ENCODE measurements around the gene SLC35B4. TPM values are rescaled to one million over a fixed set of nuclear protein-coding genes. Genes with fewer than 3 reads are reported as not detected.

SLC35B4 gene
- 22.4 and 23.3 TPM in 2 replicates for total RNA-seq

- intact Hi-C loops (cut with micrococcal nuclease): loop anchor here (1.0 to 10.0 kb wide), 13 partner anchors 42 to 1882 kb away; partner anchors contain the start of genes AGBL3, AKR1B1, BPGM and LRGUK
- Mint-ChIP-seq H3K36me3 (ENCODE audit: low read depth) (peaks cover 2% of the 10 kb centered on the region), H3K4me1 (ENCODE audit: low read depth) (peaks cover 17% of the 10 kb centered on the region), H3K27ac (peak within 1 kb of the TSS; percentile 89), H3K4me3 (peak within 1 kb of the TSS; percentile 93), H3K27me3 (ENCODE audit: insufficient read depth) (no peaks in the 10 kb centered on the region), H3K9me3 (no peaks in the 10 kb centered on the region)
- DNase-seq (ENCODE audit: low spot score): peak; percentile 91
These were observed at the start of gene SLC35B4 for GRCh38 chr7:134316539-134317344. TSS of gene SLC35B4 (minus strand) at chr7:134316930. CDS start at chr7:134316751, 179 bp downstream.

- peaks cover 8% of the 10 kb centered on the region for H3K27me3 Mint-ChIP-seq (ENCODE audit: insufficient read depth)
- H3K4me1 Mint-ChIP-seq (ENCODE audit: low read depth): no peaks in the 10 kb centered on the region
- no peak overlapping the region for H3K27ac Mint-ChIP-seq
- H3K4me3 Mint-ChIP-seq: no peak overlapping the region
- H3K9me3 Mint-ChIP-seq: no peaks in the 10 kb centered on the region
- no peak for DNase-seq (ENCODE audit: low spot score)
- no peaks in the 10 kb centered on the region for H3K36me3 Mint-ChIP-seq (ENCODE audit: low read depth)
- intact Hi-C loops (cut with micrococcal nuclease): no loop called here
These were observed 49.8 kb upstream of the SLC35B4 start for GRCh38 chr7:134366481-134366880.

- H3K27ac Mint-ChIP-seq: no peak overlapping the region
These were observed 48.8 kb upstream of the SLC35B4 start for GRCh38 chr7:134365341-134366054.

GRCh38 chr7:134364619-134365037, 47.9 kb upstream of the SLC35B4 start:
- Mint-ChIP-seq H3K27ac (no peak overlapping the region), H3K4me1 (ENCODE audit: low read depth) (no peaks in the 10 kb centered on the region), H3K36me3 (ENCODE audit: low read depth) (no peaks in the 10 kb centered on the region), H3K27me3 (ENCODE audit: insufficient read depth) (peaks cover 4% of the 10 kb centered on the region), H3K4me3 (no peak overlapping the region), H3K9me3 (no peaks in the 10 kb centered on the region)
- intact Hi-C loops (cut with micrococcal nuclease): no loop called here
- DNase-seq (ENCODE audit: low spot score): no peak

More at GRCh38 chr7:134365341-134366054, 48.8 kb upstream of the SLC35B4 start:
- intact Hi-C loops (cut with micrococcal nuclease): no loop called here
- H3K27me3 Mint-ChIP-seq (ENCODE audit: insufficient read depth): peaks cover 8% of the 10 kb centered on the region
- no peaks in the 10 kb centered on the region for H3K36me3 Mint-ChIP-seq (ENCODE audit: low read depth)
- no peaks in the 10 kb centered on the region for H3K4me1 Mint-ChIP-seq (ENCODE audit: low read depth)
- no peak for DNase-seq (ENCODE audit: low spot score)
- no peak overlapping the region for H3K4me3 Mint-ChIP-seq
- H3K9me3 Mint-ChIP-seq: no peaks in the 10 kb centered on the region

GRCh38 chr7:134362587-134363483, 46.1 kb upstream of the SLC35B4 start:
- peaks cover 5% of the 10 kb centered on the region for H3K4me1 Mint-ChIP-seq (ENCODE audit: low read depth)
- intact Hi-C loops (cut with micrococcal nuclease): no loop called here
- H3K36me3 Mint-ChIP-seq (ENCODE audit: low read depth): no peaks in the 10 kb centered on the region
- peaks cover 4% of the 10 kb centered on the region for H3K27me3 Mint-ChIP-seq (ENCODE audit: insufficient read depth)
- no peak overlapping the region for H3K27ac Mint-ChIP-seq
- no peaks in the 10 kb centered on the region for H3K9me3 Mint-ChIP-seq
- no peak for DNase-seq (ENCODE audit: low spot score)
- H3K4me3 Mint-ChIP-seq: no peak overlapping the region

- no peak overlapping the region for H3K4me3 Mint-ChIP-seq
- intact Hi-C loops (cut with micrococcal nuclease): loop anchor here (2.0 kb wide), 1 partner anchor 43 kb away; the partner anchor contains the start of gene SLC35B4
- peaks cover 5% of the 10 kb centered on the region for H3K4me1 Mint-ChIP-seq (ENCODE audit: low read depth)
- DNase-seq (ENCODE audit: low spot score): no peak
- H3K36me3 Mint-ChIP-seq (ENCODE audit: low read depth): no peaks in the 10 kb centered on the region
- H3K9me3 Mint-ChIP-seq: no peaks in the 10 kb centered on the region
- no peak overlapping the region for H3K27ac Mint-ChIP-seq
- H3K27me3 Mint-ChIP-seq (ENCODE audit: insufficient read depth): peaks cover 2% of the 10 kb centered on the region
These were observed 43.2 kb upstream of the SLC35B4 start for GRCh38 chr7:134359787-134360432.

GRCh38 chr7:134357486-134357885, 40.8 kb upstream of the SLC35B4 start:
- no peak for DNase-seq (ENCODE audit: low spot score)
- peaks cover 5% of the 10 kb centered on the region for H3K4me1 Mint-ChIP-seq (ENCODE audit: low read depth)
- H3K9me3 Mint-ChIP-seq: no peaks in the 10 kb centered on the region
- no peak overlapping the region for H3K4me3 Mint-ChIP-seq
- H3K36me3 Mint-ChIP-seq (ENCODE audit: low read depth): no peaks in the 10 kb centered on the region
- intact Hi-C loops (cut with micrococcal nuclease): no loop called here
- peaks cover 3% of the 10 kb centered on the region for H3K27me3 Mint-ChIP-seq (ENCODE audit: insufficient read depth)
- H3K27ac Mint-ChIP-seq: no peak overlapping the region

GRCh38 chr7:134356421-134356936, 39.7 kb upstream of the SLC35B4 start:
- Mint-ChIP-seq H3K36me3 (ENCODE audit: low read depth) (no peaks in the 10 kb centered on the region), H3K27ac (no peak overlapping the region), H3K4me3 (no peak overlapping the region), H3K9me3 (no peaks in the 10 kb centered on the region), H3K4me1 (ENCODE audit: low read depth) (peaks cover 5% of the 10 kb centered on the region), H3K27me3 (ENCODE audit: insufficient read depth) (peaks cover 3% of the 10 kb centered on the region)
- intact Hi-C loops (cut with micrococcal nuclease): no loop called here
- DNase-seq (ENCODE audit: low spot score): no peak

GRCh38 chr7:134355927-134356326, 39.2 kb upstream of the SLC35B4 start:
- Mint-ChIP-seq H3K9me3 (no peaks in the 10 kb centered on the region), H3K27me3 (ENCODE audit: insufficient read depth) (peaks cover 3% of the 10 kb centered on the region), H3K27ac (no peak overlapping the region), H3K4me3 (no peak overlapping the region), H3K4me1 (ENCODE audit: low read depth) (peaks cover 5% of the 10 kb centered on the region), H3K36me3 (ENCODE audit: low read depth) (no peaks in the 10 kb centered on the region)
- intact Hi-C loops (cut with micrococcal nuclease): no loop called here
- no peak for DNase-seq (ENCODE audit: low spot score)

GRCh38 chr7:134355004-134355525, 38.3 kb upstream of the SLC35B4 start:
- intact Hi-C loops (cut with micrococcal nuclease): no loop called here
- H3K36me3 Mint-ChIP-seq (ENCODE audit: low read depth): no peaks in the 10 kb centered on the region
- H3K27me3 Mint-ChIP-seq (ENCODE audit: insufficient read depth): peaks cover 3% of the 10 kb centered on the region
- no peak for DNase-seq (ENCODE audit: low spot score)
- no peak overlapping the region for H3K27ac Mint-ChIP-seq
- H3K4me3 Mint-ChIP-seq: no peak overlapping the region
- H3K9me3 Mint-ChIP-seq: no peaks in the 10 kb centered on the region
- H3K4me1 Mint-ChIP-seq (ENCODE audit: low read depth): peaks cover 5% of the 10 kb centered on the region

- Mint-ChIP-seq H3K4me3 (no peak overlapping the region), H3K4me1 (ENCODE audit: low read depth) (peaks cover 5% of the 10 kb centered on the region), H3K36me3 (ENCODE audit: low read depth) (no peaks in the 10 kb centered on the region), H3K27me3 (ENCODE audit: insufficient read depth) (peaks cover 3% of the 10 kb centered on the region), H3K27ac (no peak overlapping the region), H3K9me3 (no peaks in the 10 kb centered on the region)
- DNase-seq (ENCODE audit: low spot score): no peak
- intact Hi-C loops (cut with micrococcal nuclease): no loop called here
These were observed 36.7 kb upstream of the SLC35B4 start for GRCh38 chr7:134353411-134353810.

GRCh38 chr7:134351424-134351823, 34.7 kb upstream of the SLC35B4 start:
- Mint-ChIP-seq H3K4me3 (no peak overlapping the region), H3K4me1 (ENCODE audit: low read depth) (no peaks in the 10 kb centered on the region), H3K9me3 (no peaks in the 10 kb centered on the region), H3K36me3 (ENCODE audit: low read depth) (no peaks in the 10 kb centered on the region), H3K27ac (no peak overlapping the region), H3K27me3 (ENCODE audit: insufficient read depth) (peaks cover 3% of the 10 kb centered on the region)
- no peak for DNase-seq (ENCODE audit: low spot score)
- intact Hi-C loops (cut with micrococcal nuclease): no loop called here

All from activated T-helper 1 cell treated with anti-CD3 and anti-CD28 coated beads, Interleukin-12 subunit alpha, Interleukin-12 subunit beta, Interleukin-2, Interleukin-4 antibody, amounts not matched to agents 30 ng/mL and 10 ng/mL and 1 ng/mL, durations not matched to agents 14 hours and 24 hours and 36 hours (primary cell).